CD14-positive monocyte (primary cell): Measurements from ENCODE around the gene TSC22D1. TPM values are rescaled to one million over a fixed set of nuclear protein-coding genes. Genes with fewer than 3 reads are reported as not detected.

Experiments used
- DNase-seq, 3 donors: peaks; one replicate each; pipeline ENCODE4 v3.0.0-alpha.2; 2011 to 2022
- H2AFZ ChIP-seq: 2 replicates; pipeline ENCODE4 v1.6.0; 2012; ENCODE audit warnings: mild to moderate bottlenecking, low read depth, low read length, inconsistent platforms; ENCODE audit not compliant: insufficient read depth, poor library complexity, severe bottlenecking
- H3K27ac ChIP-seq, 2 donors: 1 replicate in 1 of 2; 2 replicates in 1 of 2; pipeline ENCODE4 v1.5.1; 2012 to 2013; ENCODE audit warnings: low read length in 2 of 2, control low read depth in 1 of 2, inconsistent platforms in 1 of 2, low read depth in 1 of 2, mild to moderate bottlenecking in 1 of 2
- H3K27me3 ChIP-seq, 2 donors: one replicate each; pipeline versions ENCODE4 v1.6.0 to v1.6.1; 2011 to 2013; ENCODE audit warnings: low read length in 2 of 2; ENCODE audit not compliant: control insufficient read depth in 2 of 2, insufficient read depth in 2 of 2
- H3K36me3 ChIP-seq, 2 donors: replicated peaks in 1 of 2; 1 replicate in 1 of 2; 2 replicates in 1 of 2; pipeline versions ENCODE4 v1.5.1 to v1.6.1; 2012 to 2013; ENCODE audit warnings: low read length in 2 of 2, control low read depth in 1 of 2, inconsistent platforms in 1 of 2, mild to moderate bottlenecking in 1 of 2; ENCODE audit not compliant: insufficient read depth in 2 of 2, control insufficient read depth in 1 of 2
- H3K4me1 ChIP-seq, 2 donors: 1 replicate in 1 of 2; 2 replicates in 1 of 2; pipeline versions ENCODE4 v1.5.1 to v1.6.1; 2012 to 2013; ENCODE audit warnings: low read length in 2 of 2, control low read depth in 1 of 2, inconsistent platforms in 1 of 2, mild to moderate bottlenecking in 1 of 2, moderate library complexity in 1 of 2; ENCODE audit not compliant: insufficient read depth in 2 of 2, control insufficient read depth in 1 of 2
- H3K4me2 ChIP-seq: replicated peaks from 2 replicates; pipeline ENCODE3; 2012; ENCODE audit warnings: low read length, moderate library complexity, mild to moderate bottlenecking; ENCODE audit not compliant: poor library complexity, severe bottlenecking; ENCODE audit errors: extremely low read depth
- H3K4me3 ChIP-seq, 3 experiments: fragments of 200-600 bp in 1 of 3; sonication (generic) in 1 of 3; replicated peaks in 1 of 3; 1 replicate in 2 of 3; 2 replicates in 1 of 3; pipeline ENCODE4 v1.5.1; 2011 to 2013; ENCODE audit warnings: low read length in 3 of 3, mild to moderate bottlenecking in 3 of 3, control low read depth in 2 of 3, low read depth in 2 of 3, inconsistent platforms in 1 of 3, moderate library complexity in 1 of 3
- H3K79me2 ChIP-seq: 2 replicates; pipeline ENCODE4 v1.6.0; 2012; ENCODE audit warnings: mild to moderate bottlenecking, control low read depth, inconsistent platforms, low read length, moderate library complexity; ENCODE audit not compliant: insufficient read depth
- H3K9ac ChIP-seq: 2 replicates; pipeline ENCODE4 v1.6.0; 2017; ENCODE audit warnings: low read length, mild to moderate bottlenecking; ENCODE audit not compliant: insufficient read depth, poor library complexity, severe bottlenecking
- H3K9me3 ChIP-seq, 2 donors: replicated peaks in 1 of 2; 1 replicate in 1 of 2; 2 replicates in 1 of 2; pipeline versions ENCODE4 v1.5.1 to v1.6.1; 2012 to 2013; ENCODE audit warnings: low read length in 2 of 2, control low read depth in 1 of 2; ENCODE audit not compliant: control insufficient read depth in 1 of 2, insufficient read depth in 1 of 2
- H4K20me1 ChIP-seq: 2 replicates; pipeline ENCODE4 v1.6.0; 2012; ENCODE audit warnings: mild to moderate bottlenecking, low read length, control low read depth, moderate library complexity; ENCODE audit not compliant: insufficient read depth
- H3K27ac Mint-ChIP-seq, 7 donors: one replicate each; pipeline ENCODE4 v1.8.0; 2020; ENCODE audit warnings: mild to moderate bottlenecking in 7 of 7, mixed read lengths in 7 of 7, moderate library complexity in 6 of 7, inconsistent platforms in 2 of 7
- H3K27me3 Mint-ChIP-seq, 3 donors: one replicate each; pipeline ENCODE4 v1.8.0; 2021 to 2022; ENCODE audit warnings: low read depth in 3 of 3, mild to moderate bottlenecking in 3 of 3, mixed read lengths in 3 of 3, moderate library complexity in 3 of 3, inconsistent platforms in 1 of 3
- H3K36me3 Mint-ChIP-seq, 2 donors: one replicate each; pipeline ENCODE4 v1.8.0; 2020; ENCODE audit warnings: mixed read lengths in 2 of 2, inconsistent platforms in 1 of 2, mild to moderate bottlenecking in 1 of 2
- H3K4me1 Mint-ChIP-seq: one replicate; pipeline ENCODE4 v1.8.0; 2020; ENCODE audit warnings: mild to moderate bottlenecking, mixed read lengths
- H3K4me3 Mint-ChIP-seq, 2 donors: one replicate each; pipeline ENCODE4 v1.8.0; 2020; ENCODE audit warnings: mild to moderate bottlenecking in 2 of 2, mixed read lengths in 2 of 2, moderate library complexity in 1 of 2
- H3K9me3 Mint-ChIP-seq, 7 donors: one replicate each; pipeline ENCODE4 v1.8.0; 2020 to 2022; ENCODE audit warnings: mixed read lengths in 7 of 7, mild to moderate bottlenecking in 6 of 7, moderate library complexity in 6 of 7, inconsistent platforms in 2 of 7
- whole genome bisulfite sequencing: methylation state at CpG from one replicate; pipeline ENCODE4 v1.1.5; 2013; ENCODE audit warnings: missing lambda C conversion rate; ENCODE audit not compliant: insufficient coverage; 5-methylcytosine and 5-hydroxymethylcytosine counted together
- intact Hi-C, 2 donors: fragments of 100-400 bp; cut with micrococcal nuclease; formaldehyde crosslinking; loops; one replicate each; pipeline versions ENCODE4 v1.15.0 to v1.15.1; 2023
- polyA plus RNA-seq, 3 donors: library from polyadenylated mRNA; depleted of rRNA in 1 of 3; unstranded in 2 of 3; stranded (reverse) in 1 of 3; fragments of 300-500 nt in 2 of 3; fragments of >200 nt in 1 of 3; fragmentation: Illumina TruSeq in 2 of 3; gene quantifications; 1 replicate in 2 of 3; 2 replicates in 1 of 3; pipeline ENCODE4 v1.2.3, GENCODE V29; 2012 to 2021
- TF ChIP-seq, protein P1 (sequence below): fragments of 200-600 bp; IDR thresholded peaks from one replicate; pipeline ENCODE4 v1.8.0; 2022; ENCODE audit warnings: antibody characterized with exemption, mild to moderate bottlenecking

The TSC22D1 gene
- polyA plus RNA-seq, 3 donors: 1.9 to 10.4 (median 3.1) TPM

DNA sequence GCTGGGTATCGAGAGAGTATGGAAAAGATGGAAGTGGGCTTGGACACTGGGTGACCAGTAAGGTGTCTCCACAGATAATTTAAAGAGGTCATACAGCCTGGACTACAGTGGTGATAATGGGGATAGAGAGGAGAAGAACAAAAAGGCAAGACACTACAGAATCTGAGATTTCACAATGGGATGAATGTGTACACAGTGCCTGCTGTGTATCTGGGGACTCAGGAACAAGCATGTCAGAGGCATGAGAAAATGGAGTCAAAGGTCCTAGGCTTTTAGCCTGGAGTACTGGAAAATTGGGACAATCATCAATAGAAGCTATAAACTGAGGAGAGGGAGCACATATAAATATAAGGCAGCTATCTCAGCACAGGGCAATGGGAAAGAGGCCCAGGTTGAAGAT lies 69.4 kb downstream of the TSC22D1 start:
- Histone ChIP-seq H3K9ac (no peak overlapping the region), H3K9me3 (no peaks in the 10 kb centered on the region), H3K27ac (no peak overlapping the region), H3K4me2 (no peak overlapping the region), H3K36me3 (no peaks in the 10 kb centered on the region), H4K20me1 (no peaks in the 10 kb centered on the region), H3K4me1 (no peaks in the 10 kb centered on the region), H3K27me3 (no peaks in the 10 kb centered on the region), H2AFZ (no peak overlapping the region), H3K79me2 (no peaks in the 10 kb centered on the region), H3K4me3 (no peak overlapping the region)
- Mint-ChIP-seq H3K27ac (no peak overlapping the region), H3K36me3 (no peaks in the 10 kb centered on the region), H3K9me3 (no peaks in the 10 kb centered on the region), H3K4me3 (no peak overlapping the region), H3K4me1 (no peaks in the 10 kb centered on the region), H3K27me3 (no peaks in the 10 kb centered on the region)
- TF ChIP-seq, protein P1, sequence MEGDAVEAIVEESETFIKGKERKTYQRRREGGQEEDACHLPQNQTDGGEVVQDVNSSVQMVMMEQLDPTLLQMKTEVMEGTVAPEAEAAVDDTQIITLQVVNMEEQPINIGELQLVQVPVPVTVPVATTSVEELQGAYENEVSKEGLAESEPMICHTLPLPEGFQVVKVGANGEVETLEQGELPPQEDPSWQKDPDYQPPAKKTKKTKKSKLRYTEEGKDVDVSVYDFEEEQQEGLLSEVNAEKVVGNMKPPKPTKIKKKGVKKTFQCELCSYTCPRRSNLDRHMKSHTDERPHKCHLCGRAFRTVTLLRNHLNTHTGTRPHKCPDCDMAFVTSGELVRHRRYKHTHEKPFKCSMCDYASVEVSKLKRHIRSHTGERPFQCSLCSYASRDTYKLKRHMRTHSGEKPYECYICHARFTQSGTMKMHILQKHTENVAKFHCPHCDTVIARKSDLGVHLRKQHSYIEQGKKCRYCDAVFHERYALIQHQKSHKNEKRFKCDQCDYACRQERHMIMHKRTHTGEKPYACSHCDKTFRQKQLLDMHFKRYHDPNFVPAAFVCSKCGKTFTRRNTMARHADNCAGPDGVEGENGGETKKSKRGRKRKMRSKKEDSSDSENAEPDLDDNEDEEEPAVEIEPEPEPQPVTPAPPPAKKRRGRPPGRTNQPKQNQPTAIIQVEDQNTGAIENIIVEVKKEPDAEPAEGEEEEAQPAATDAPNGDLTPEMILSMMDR: no peak
- no peak for DNase-seq
- intact Hi-C loops: no loop called here
- 100% methylated on average over 1 of the region's 1 CpG for WGBS

DNA sequence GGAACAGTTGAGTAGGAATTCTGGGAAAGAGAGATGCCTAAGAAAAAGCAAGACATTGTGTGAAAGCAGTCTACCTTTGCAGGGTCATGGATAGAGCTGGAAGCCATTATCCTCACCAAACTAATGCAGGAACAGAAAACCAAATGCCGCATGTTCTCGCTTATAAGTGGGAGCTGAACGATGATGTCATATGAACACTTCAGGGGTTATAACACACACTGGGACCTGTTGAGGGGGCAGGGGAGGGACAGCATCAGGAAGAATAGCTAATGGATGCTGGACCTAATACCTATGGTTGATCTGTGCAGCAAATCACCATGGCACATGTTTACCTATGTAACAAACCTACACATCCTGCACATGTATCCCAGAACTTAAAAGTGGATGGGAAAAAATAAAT lies 69.9 kb downstream of the TSC22D1 start:
- Histone ChIP-seq H3K9ac (no peak overlapping the region), H3K36me3 (no peaks in the 10 kb centered on the region), H3K27me3 (no peaks in the 10 kb centered on the region), H2AFZ (no peak overlapping the region), H4K20me1 (no peaks in the 10 kb centered on the region), H3K27ac (no peak overlapping the region), H3K4me3 (no peak overlapping the region), H3K9me3 (no peaks in the 10 kb centered on the region), H3K4me2 (no peak overlapping the region), H3K79me2 (no peaks in the 10 kb centered on the region), H3K4me1 (no peaks in the 10 kb centered on the region)
- Mint-ChIP-seq H3K36me3 (no peaks in the 10 kb centered on the region), H3K27me3 (no peaks in the 10 kb centered on the region), H3K9me3 (no peaks in the 10 kb centered on the region), H3K4me1 (no peaks in the 10 kb centered on the region), H3K27ac (peak overlapping the region in 1 of 7 donors; percentile 41), H3K4me3 (no peak overlapping the region)
- WGBS: 96% methylated on average over 3 of the region's 3 CpGs
- no peak for DNase-seq
- intact Hi-C loops: no loop called here
- TF ChIP-seq, protein P1: no peak
